ENCODE results near the gene ANGPTL7.
"Not testable (repeated sequence)": the region's sequence is repeated elsewhere in the genome, so short reads cannot be mapped to it uniquely, and the experiment has no call there.

The ANGPTL7 gene

GRCh38 chr1:11170102-11170501, 19.1 kb upstream of the ANGPTL7 start:
- no peaks in the 10 kb centered on the region for H3K9me3 ChIP-seq (ENCODE audit: control insufficient read depth in 1 of 2, low read length in 2 of 2)
- H3K36me3 ChIP-seq (ENCODE audit: control insufficient read depth in 1 of 2, insufficient read depth in 2 of 2, low read length in 2 of 2): peaks cover 0 to 9% of the 10 kb centered on the region in 2 donors
- H3K27me3 ChIP-seq (ENCODE audit: low read depth, low read length): no peaks in the 10 kb centered on the region
- H3K27ac ChIP-seq (ENCODE audit: low read length): no peak overlapping the region
- H3K4me1 ChIP-seq (ENCODE audit: control insufficient read depth in 1 of 2, insufficient read depth in 2 of 2, low read length in 2 of 2): no peaks in the 10 kb centered on the region
- no peak overlapping the region for H3K4me3 ChIP-seq (ENCODE audit: low read depth in 1 of 2, low read length in 2 of 2)

GRCh38 chr1:11174261-11174942, 14.8 kb upstream of the ANGPTL7 start:
- no peaks in the 10 kb centered on the region for H3K27me3 ChIP-seq (ENCODE audit: low read depth, low read length)
- H3K9me3 ChIP-seq (ENCODE audit: control insufficient read depth in 1 of 2, low read length in 2 of 2): no peaks in the 10 kb centered on the region
- peaks cover 0 to 9% of the 10 kb centered on the region in 2 donors for H3K4me1 ChIP-seq (ENCODE audit: control insufficient read depth in 1 of 2, insufficient read depth in 2 of 2, low read length in 2 of 2)
- H3K27ac ChIP-seq (ENCODE audit: low read length): no peak overlapping the region
- H3K4me3 ChIP-seq (ENCODE audit: low read depth in 1 of 2, low read length in 2 of 2): no peak overlapping the region
- peaks cover 0 to 4% of the 10 kb centered on the region in 2 donors for H3K36me3 ChIP-seq (ENCODE audit: control insufficient read depth in 1 of 2, insufficient read depth in 2 of 2, low read length in 2 of 2)

GRCh38 chr1:11175461-11175860, 13.7 kb upstream of the ANGPTL7 start:
- Histone ChIP-seq H3K9me3 (ENCODE audit: control insufficient read depth in 1 of 2, low read length in 2 of 2) (no peaks in the 10 kb centered on the region), H3K27me3 (ENCODE audit: low read depth, low read length) (no peaks in the 10 kb centered on the region), H3K4me3 (ENCODE audit: low read depth in 1 of 2, low read length in 2 of 2) (no peak overlapping the region), H3K4me1 (ENCODE audit: control insufficient read depth in 1 of 2, insufficient read depth in 2 of 2, low read length in 2 of 2) (peaks cover 0 to 9% of the 10 kb centered on the region in 2 donors), H3K27ac (ENCODE audit: low read length) (no peak overlapping the region), H3K36me3 (ENCODE audit: control insufficient read depth in 1 of 2, insufficient read depth in 2 of 2, low read length in 2 of 2) (peaks cover 0 to 3% of the 10 kb centered on the region in 2 donors)

GRCh38 chr1:11176081-11176706, 13.0 kb upstream of the ANGPTL7 start:
- no peaks in the 10 kb centered on the region for H3K27me3 ChIP-seq (ENCODE audit: low read depth, low read length)
- peaks cover 0 to 4% of the 10 kb centered on the region in 2 donors for H3K36me3 ChIP-seq (ENCODE audit: control insufficient read depth in 1 of 2, insufficient read depth in 2 of 2, low read length in 2 of 2)
- no peaks in the 10 kb centered on the region for H3K9me3 ChIP-seq (ENCODE audit: control insufficient read depth in 1 of 2, low read length in 2 of 2)
- H3K4me3 ChIP-seq (ENCODE audit: low read depth in 1 of 2, low read length in 2 of 2): no peak overlapping the region
- H3K27ac ChIP-seq (ENCODE audit: low read length): no peak overlapping the region
- H3K4me1 ChIP-seq (ENCODE audit: control insufficient read depth in 1 of 2, insufficient read depth in 2 of 2, low read length in 2 of 2): peaks cover 0 to 9% of the 10 kb centered on the region in 2 donors

GRCh38 chr1:11178021-11179015, 10.8 kb upstream of the ANGPTL7 start:
- Histone ChIP-seq H3K36me3 (ENCODE audit: control insufficient read depth in 1 of 2, insufficient read depth in 2 of 2, low read length in 2 of 2) (peaks cover 3 to 8% of the 10 kb centered on the region in 2 donors), H3K27me3 (ENCODE audit: low read depth, low read length) (no peaks in the 10 kb centered on the region), H3K27ac (ENCODE audit: low read length) (no peak overlapping the region), H3K4me1 (ENCODE audit: control insufficient read depth in 1 of 2, insufficient read depth in 2 of 2, low read length in 2 of 2) (peaks cover 0 to 9% of the 10 kb centered on the region in 2 donors), H3K4me3 (ENCODE audit: low read depth in 1 of 2, low read length in 2 of 2) (no peak overlapping the region), H3K9me3 (ENCODE audit: control insufficient read depth in 1 of 2, low read length in 2 of 2) (no peaks in the 10 kb centered on the region)

- Histone ChIP-seq H3K4me3 (ENCODE audit: low read depth in 1 of 2, low read length in 2 of 2) (no peak overlapping the region), H3K27me3 (ENCODE audit: low read depth, low read length) (no peaks in the 10 kb centered on the region), H3K9me3 (ENCODE audit: control insufficient read depth in 1 of 2, low read length in 2 of 2) (no peaks in the 10 kb centered on the region), H3K27ac (ENCODE audit: low read length) (no peak overlapping the region), H3K4me1 (ENCODE audit: control insufficient read depth in 1 of 2, insufficient read depth in 2 of 2, low read length in 2 of 2) (peaks cover 0 to 9% of the 10 kb centered on the region in 2 donors), H3K36me3 (ENCODE audit: control insufficient read depth in 1 of 2, insufficient read depth in 2 of 2, low read length in 2 of 2) (peaks cover 3 to 8% of the 10 kb centered on the region in 2 donors)
Measured at GRCh38 chr1:11179125-11179524, 10.0 kb upstream of the ANGPTL7 start.

GRCh38 chr1:11179749-11180148, 9.4 kb upstream of the ANGPTL7 start:
- not testable (repeated sequence) for H3K36me3 ChIP-seq (ENCODE audit: control insufficient read depth in 1 of 2, insufficient read depth in 2 of 2, low read length in 2 of 2); H3K9me3 ChIP-seq (ENCODE audit: control insufficient read depth in 1 of 2, low read length in 2 of 2); H3K4me1 ChIP-seq (ENCODE audit: control insufficient read depth in 1 of 2, insufficient read depth in 2 of 2, low read length in 2 of 2); H3K27ac ChIP-seq (ENCODE audit: low read length); H3K4me3 ChIP-seq (ENCODE audit: low read depth in 1 of 2, low read length in 2 of 2); H3K27me3 ChIP-seq (ENCODE audit: low read depth, low read length)

GRCh38 chr1:11180342-11180744, 8.8 kb upstream of the ANGPTL7 start:
- no peak overlapping the region for H3K4me3 ChIP-seq (ENCODE audit: low read depth in 1 of 2, low read length in 2 of 2)
- peaks cover 0 to 9% of the 10 kb centered on the region in 2 donors for H3K4me1 ChIP-seq (ENCODE audit: control insufficient read depth in 1 of 2, insufficient read depth in 2 of 2, low read length in 2 of 2)
- no peak overlapping the region for H3K27ac ChIP-seq (ENCODE audit: low read length)
- H3K27me3 ChIP-seq (ENCODE audit: low read depth, low read length): no peaks in the 10 kb centered on the region
- no peaks in the 10 kb centered on the region for H3K9me3 ChIP-seq (ENCODE audit: control insufficient read depth in 1 of 2, low read length in 2 of 2)
- H3K36me3 ChIP-seq (ENCODE audit: control insufficient read depth in 1 of 2, insufficient read depth in 2 of 2, low read length in 2 of 2): peaks cover 3 to 8% of the 10 kb centered on the region in 2 donors

- H3K27ac ChIP-seq (ENCODE audit: low read length): no peak overlapping the region
- H3K27me3 ChIP-seq (ENCODE audit: low read depth, low read length): no peaks in the 10 kb centered on the region
- H3K36me3 ChIP-seq (ENCODE audit: control insufficient read depth in 1 of 2, insufficient read depth in 2 of 2, low read length in 2 of 2): peaks cover 3 to 8% of the 10 kb centered on the region in 2 donors
- H3K4me3 ChIP-seq (ENCODE audit: low read depth in 1 of 2, low read length in 2 of 2): no peak overlapping the region
- peaks cover 4 to 13% of the 10 kb centered on the region in 2 donors for H3K4me1 ChIP-seq (ENCODE audit: control insufficient read depth in 1 of 2, insufficient read depth in 2 of 2, low read length in 2 of 2)
- no peaks in the 10 kb centered on the region for H3K9me3 ChIP-seq (ENCODE audit: control insufficient read depth in 1 of 2, low read length in 2 of 2)
Measured at GRCh38 chr1:11182884-11183283, 6.3 kb upstream of the ANGPTL7 start.

GRCh38 chr1:11184973-11185372, 4.2 kb upstream of the ANGPTL7 start:
- peaks cover 3 to 15% of the 10 kb centered on the region in 2 donors for H3K36me3 ChIP-seq (ENCODE audit: control insufficient read depth in 1 of 2, insufficient read depth in 2 of 2, low read length in 2 of 2)
- H3K27ac ChIP-seq (ENCODE audit: low read length): no peak overlapping the region
- no peak overlapping the region for H3K4me3 ChIP-seq (ENCODE audit: low read depth in 1 of 2, low read length in 2 of 2)
- H3K27me3 ChIP-seq (ENCODE audit: low read depth, low read length): no peaks in the 10 kb centered on the region
- no peaks in the 10 kb centered on the region for H3K9me3 ChIP-seq (ENCODE audit: control insufficient read depth in 1 of 2, low read length in 2 of 2)
- H3K4me1 ChIP-seq (ENCODE audit: control insufficient read depth in 1 of 2, insufficient read depth in 2 of 2, low read length in 2 of 2): peaks cover 8 to 15% of the 10 kb centered on the region in 2 donors

- H3K4me3 ChIP-seq (ENCODE audit: low read depth in 1 of 2, low read length in 2 of 2): no peak overlapping the region
- no peaks in the 10 kb centered on the region for H3K27me3 ChIP-seq (ENCODE audit: low read depth, low read length)
- no peak overlapping the region for H3K27ac ChIP-seq (ENCODE audit: low read length)
- no peaks in the 10 kb centered on the region for H3K9me3 ChIP-seq (ENCODE audit: control insufficient read depth in 1 of 2, low read length in 2 of 2)
- peaks cover 8 to 15% of the 10 kb centered on the region in 2 donors for H3K4me1 ChIP-seq (ENCODE audit: control insufficient read depth in 1 of 2, insufficient read depth in 2 of 2, low read length in 2 of 2)
- H3K36me3 ChIP-seq (ENCODE audit: control insufficient read depth in 1 of 2, insufficient read depth in 2 of 2, low read length in 2 of 2): peaks cover 12 to 27% of the 10 kb centered on the region in 2 donors
Measured at GRCh38 chr1:11187000-11187399, 2.2 kb upstream of the ANGPTL7 start.
